Midbrain (tissue), 1 donor: ENCODE measurements around the gene ERBB3.
"Not testable (repeated sequence)": the region's sequence is repeated elsewhere in the genome, so short reads cannot be mapped to it uniquely, and the experiment has no call there.

Source experiments
- DNase-seq: peaks from one replicate; lab custom pipeline; 2025; lab: John Stamatoyannopoulos, UW

The ERBB3 gene

DNA sequence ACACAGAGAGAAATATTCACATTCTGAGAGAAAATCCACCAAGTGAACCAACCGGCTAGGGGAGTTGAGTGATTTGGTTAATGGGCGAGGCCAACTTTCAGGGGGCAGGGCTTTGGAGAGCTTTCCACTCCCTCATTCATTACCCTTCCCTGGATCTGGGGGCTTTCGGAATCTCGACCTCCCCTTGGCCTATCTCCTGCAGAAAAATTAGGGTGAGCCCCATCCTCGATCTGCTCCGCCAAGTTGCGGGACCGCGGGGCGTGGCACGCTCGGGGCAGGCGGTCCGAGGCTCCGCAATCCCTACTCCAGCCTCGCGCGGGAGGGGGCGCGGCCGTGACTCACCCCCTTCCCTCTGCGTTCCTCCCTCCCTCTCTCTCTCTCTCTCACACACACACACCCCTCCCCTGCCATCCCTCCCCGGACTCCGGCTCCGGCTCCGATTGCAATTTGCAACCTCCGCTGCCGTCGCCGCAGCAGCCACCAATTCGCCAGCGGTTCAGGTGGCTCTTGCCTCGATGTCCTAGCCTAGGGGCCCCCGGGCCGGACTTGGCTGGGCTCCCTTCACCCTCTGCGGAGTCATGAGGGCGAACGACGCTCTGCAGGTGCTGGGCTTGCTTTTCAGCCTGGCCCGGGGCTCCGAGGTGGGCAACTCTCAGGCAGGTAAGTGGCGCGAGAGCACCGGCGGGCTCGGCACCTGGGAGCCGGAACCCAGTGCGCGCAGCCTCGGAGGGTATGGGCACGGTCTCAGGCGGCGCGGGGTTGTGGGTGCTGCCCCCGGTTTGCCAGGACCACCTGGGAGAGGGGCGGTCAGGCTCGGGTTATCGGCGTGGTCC is at the start of gene ERBB3:
ERBB3 (plus strand) TSS at position 443 of the 833 bp plus-strand sequence; CDS start at position 579, 136 bp downstream.
- DNase-seq = peak; percentile 67

DNA sequence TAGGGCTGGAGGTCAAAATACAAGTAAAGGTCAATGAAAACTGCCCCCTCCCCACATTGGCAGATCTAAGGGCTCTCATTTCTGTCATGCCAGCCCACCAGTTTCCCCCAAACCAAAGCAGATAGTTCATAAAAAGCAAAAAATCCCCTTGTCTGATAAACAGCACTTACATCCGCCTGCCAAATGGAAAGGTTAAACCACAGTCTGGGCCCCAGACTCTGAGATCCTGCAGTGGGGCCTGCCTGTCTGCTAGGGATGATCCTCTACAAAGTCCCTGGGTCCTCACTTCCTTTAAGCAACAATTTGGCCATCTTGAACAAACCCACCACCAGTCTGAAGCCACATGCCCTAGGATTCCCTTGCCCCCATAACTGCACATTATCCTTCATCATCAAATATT is 48.0 kb upstream of the ERBB3 start:
- no peak for DNase-seq

DNA sequence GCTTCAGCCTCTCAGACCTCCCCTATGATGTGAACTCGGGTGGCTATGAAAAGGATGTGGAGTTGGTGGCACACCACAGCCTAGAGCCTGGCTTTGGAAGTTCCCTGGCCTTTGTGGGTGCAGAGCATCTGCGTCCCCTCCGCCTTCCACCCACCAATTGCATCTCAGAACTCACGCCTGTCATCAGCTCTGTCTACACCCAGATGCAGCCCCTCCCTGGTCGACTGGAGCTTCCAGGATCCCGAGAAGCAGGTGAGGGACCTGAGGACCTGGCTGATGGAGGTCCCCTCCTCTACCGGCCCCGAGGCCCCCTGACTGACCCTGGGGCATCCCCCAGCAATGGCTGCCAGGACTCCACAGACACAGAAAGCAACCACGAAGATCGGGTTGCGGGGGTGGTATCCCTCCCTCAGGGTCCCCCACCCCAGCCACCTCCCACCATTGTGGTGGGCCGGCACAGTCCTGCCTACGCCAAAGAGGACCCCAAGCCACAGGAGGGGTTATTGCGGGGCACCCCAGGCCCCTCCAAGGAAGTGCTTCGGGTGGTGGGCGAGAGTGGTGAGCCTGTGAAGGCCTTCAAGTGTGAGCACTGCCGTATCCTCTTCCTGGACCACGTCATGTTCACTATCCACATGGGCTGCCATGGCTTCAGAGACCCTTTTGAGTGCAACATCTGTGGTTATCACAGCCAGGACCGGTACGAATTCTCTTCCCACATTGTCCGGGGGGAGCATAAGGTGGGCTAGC is 45.2 kb upstream of the ERBB3 start:
- no peak for DNase-seq

DNA sequence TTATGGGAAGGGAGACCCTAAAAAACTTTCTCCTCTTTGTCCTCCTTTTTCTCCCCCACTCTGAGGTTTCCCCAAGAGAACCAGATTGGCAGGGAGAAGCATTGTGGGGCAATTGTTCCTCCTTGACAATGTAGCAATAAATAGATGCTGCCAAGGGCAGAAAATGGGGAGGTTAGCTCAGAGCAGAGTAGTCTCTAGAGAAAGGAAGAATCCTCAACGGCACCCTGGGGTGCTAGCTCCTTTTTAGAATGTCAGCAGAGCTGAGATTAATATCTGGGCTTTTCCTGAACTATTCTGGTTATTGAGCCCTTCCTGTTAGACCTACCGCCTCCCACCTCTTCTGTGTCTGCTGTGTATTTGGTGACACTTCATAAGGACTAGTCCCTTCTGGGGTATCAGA is 42.8 kb upstream of the ERBB3 start:
- no peak for DNase-seq

DNA sequence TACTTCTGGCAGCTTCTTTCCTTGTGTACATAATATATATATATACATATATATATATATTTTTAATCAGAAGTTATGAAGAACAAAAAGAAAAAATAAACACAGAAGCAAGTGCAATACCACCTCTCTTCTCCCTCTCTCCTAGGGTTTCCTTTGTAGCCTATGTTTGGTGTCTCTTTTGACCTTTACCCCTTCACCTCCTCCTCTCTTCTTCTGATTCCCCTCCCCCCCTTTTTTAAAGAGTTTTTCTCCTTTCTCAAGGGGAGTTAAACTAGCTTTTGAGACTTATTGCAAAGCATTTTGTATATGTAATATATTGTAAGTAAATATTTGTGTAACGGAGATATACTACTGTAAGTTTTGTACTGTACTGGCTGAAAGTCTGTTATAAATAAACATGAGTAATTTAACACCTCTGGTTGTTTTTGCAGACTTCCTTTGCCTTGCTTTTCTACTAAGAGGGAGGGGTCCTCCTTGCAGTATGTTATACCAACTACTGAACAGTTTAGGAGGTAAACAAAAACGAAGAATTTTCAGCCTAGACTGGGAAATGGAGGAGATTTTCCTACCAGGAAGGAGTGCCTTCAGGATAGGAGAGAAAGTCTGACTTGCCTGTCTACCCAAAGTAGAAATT is 41.8 kb upstream of the ERBB3 start:
- no peak for DNase-seq

DNA sequence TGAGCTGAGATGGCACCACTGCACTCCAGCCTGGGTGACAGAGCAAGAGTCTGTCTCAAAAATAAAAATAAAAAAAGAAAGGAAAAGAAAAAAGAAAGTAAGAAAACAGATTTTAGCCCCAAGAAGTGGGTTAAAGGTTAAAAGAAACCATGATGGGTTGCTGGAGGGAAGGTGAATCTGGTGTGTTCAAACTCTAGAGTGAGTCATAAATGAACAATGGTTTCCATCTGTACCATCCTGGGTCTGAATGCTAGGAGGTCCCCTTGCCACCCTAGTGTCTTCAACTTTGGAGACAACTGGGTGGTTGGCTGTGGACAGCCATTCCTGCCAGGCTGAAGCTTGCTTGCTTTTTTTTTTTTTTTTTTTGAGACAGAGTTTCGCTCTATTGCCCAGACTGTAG is 39.8 kb upstream of the ERBB3 start:
- DNase-seq = no peak

DNA sequence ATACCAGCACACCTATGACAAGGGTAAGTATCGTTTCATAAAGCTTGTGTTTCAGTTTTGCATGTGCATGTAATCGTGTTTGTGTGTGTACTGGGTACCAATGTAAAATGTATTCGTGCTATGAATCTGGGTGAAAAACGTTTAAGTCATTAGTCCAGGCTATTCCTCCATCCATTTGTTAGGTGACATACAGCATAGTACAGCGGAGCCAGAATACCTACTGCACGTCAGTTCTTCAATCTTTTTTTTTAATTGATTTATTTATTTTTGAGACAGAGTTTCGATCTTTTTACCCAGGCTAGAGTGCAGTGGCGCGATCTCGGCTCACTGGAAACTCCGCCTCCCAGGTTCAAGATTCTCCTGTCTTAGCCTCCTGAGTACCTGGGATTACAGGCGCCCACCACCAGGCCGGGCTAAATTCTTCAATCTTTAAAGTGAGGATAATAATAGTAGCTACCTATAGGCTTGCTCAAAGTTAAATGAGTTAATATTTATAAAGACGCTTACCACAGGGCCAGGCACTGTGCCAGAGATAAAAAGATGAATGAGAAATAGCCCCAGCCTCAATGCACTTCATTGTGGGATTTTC is 38.9 kb upstream of the ERBB3 start:
- DNase-seq = no peak

DNA sequence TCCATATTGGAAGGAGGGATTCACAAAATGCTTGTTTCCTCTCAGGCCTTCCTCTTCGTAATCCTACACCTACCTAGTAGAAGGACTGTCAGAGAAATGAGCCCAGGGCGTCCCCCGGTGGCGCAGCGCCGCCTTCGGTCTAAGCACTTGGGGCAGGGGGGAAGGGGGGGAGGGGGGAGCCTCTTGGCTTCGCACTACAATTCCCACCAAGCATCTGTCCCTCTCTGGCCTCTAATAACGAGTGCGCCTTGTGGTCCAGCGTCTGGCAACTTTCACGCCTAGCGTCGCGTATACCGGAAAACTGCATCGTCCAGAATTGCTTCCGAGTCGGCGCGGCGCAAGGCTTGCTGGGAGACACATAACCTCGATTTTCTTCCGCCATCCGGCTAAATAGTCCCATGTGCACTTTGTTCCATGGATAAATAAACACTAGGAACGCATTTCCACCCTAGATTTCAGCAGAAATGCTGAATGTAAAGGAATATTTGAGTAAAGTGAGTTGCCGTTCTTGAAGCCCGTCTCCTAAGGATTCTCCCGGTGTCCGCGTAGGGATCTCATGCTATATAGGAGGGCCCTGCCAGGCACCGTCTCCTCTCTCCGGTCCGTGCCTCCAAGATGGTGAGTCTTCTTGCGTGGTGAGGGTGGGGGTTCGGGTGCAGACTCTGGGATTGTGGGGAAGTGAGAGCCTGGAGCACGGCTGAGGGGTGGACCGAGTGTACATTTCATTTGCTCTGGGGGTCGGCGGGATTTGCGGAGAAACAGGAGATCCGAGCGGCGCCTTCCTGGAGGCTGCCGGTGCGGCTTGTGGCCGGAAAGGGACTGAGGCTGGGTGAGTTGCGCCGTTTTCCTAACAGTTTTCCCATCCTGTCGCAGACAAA is 38.2 kb upstream of the ERBB3 start, which contains the start of gene RPS26:
RPS26 (plus strand) TSS at position 367 of the 878 bp plus-strand sequence; CDS start at position 616, 249 bp downstream.
- peak; percentile 96 for DNase-seq

DNA sequence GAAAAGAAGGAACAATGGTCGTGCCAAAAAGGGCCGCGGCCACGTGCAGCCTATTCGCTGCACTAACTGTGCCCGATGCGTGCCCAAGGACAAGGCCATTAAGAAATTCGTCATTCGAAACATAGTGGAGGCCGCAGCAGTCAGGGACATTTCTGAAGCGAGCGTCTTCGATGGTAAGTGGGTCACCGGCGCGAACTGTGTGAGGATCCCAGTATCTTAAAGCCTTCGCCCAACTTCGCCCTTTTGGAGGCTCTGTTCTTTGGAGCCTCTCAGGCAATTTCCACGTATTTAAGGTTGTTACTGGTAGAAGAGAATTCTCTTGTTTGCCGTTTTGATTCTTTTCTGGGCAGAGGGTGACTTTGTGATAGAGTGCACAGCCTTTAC is 37.5 kb upstream of the ERBB3 start:
- DNase-seq = not testable (repeated sequence)

DNA sequence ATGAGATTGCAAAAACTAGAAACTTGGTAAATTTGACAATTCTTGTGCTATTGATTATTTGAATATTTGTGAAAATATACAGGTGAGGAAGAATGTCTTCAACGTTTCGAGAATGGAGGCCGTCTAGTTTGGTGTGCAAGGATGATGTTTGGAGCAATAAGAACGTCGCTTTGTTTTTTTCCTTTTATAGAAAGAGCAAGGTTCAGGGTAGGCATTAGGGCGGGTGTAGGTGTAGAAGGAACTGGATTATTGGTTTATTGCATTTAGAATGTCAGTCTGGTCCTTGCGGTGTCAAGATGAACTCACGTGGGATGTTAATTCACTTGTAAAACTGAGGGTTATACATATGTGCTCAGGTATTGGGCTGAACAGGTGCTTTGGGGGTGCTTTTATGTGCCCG is 37.1 kb upstream of the ERBB3 start:
- DNase-seq = no peak

DNA sequence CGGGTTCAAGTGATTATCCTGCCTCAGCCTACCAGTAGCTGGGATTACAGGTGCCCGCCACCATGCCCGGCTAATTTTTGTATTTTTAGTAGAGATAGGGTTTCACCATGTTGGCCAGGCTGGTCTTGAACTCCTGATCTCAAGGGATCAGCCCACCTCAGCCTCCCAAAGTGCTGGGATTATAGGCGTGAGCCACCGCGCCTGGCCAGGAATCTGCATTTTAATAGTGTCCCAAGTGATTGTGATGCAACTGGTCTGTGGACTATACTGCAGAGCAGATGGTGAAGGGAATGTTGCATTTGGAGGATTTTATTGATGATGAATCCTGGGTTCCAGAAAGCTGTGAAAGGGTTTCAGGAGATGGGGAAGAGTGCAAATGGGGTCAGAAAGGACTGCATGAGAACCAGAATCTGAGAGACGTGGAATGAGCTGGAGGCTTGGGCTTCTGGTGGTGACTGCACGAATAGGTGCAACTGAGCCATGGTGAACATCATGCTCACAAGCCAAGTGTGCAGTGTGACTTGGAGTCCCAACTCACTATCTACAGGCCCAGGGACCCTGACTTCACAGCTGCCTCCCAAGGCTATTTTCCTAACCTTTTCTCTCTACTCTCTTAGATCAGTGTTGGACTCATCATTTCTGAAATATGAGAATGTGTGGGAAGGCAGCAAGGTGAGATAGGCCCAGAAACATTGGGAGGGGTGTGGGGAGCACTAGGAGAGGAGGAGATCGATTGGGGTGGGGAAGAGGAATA is 33.8 kb upstream of the ERBB3 start:
- no peak for DNase-seq

DNA sequence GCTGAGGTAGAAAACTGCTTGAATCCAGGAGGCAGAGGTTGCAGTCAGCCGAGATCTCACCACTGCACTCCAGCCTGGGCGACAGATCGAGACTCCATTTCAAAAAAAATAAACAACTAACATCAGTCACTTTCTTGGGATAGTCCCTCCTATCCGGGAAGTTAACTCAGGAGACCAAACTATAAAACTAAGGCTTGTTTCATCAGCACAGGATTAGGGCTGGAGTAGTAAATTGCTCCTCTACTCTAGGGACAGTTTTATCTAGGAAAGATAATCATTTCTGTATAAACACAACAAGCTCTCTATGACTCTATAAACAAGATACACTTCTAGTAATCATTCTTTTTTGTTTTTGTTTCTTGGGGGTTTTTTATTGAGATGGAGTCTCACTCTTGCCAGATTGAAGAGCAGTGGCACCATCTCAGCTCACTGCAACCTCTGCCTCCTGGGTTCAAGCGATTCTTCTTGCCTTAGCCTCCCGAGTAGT is 26.5 kb upstream of the ERBB3 start:
- DNase-seq = no peak

DNA sequence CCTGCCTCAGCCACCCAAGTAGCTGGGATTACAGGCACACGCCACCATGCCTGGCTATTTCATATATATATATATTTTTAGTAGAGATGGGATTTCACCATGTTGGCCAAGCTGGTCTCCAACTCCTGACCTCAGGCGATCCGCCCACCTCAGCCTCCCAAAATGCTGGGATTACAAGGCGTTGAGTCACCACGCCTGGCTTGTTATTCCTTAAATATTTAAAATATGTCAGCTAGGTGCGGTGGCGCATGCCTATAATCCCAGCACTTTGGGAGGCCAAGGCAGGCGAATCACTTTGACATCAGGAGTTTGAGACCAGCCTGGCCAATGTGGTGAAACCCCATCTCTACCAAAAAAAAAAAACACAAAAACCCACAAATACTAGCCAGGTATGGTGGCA is 20.0 kb upstream of the ERBB3 start:
- not testable (repeated sequence) for DNase-seq

DNA sequence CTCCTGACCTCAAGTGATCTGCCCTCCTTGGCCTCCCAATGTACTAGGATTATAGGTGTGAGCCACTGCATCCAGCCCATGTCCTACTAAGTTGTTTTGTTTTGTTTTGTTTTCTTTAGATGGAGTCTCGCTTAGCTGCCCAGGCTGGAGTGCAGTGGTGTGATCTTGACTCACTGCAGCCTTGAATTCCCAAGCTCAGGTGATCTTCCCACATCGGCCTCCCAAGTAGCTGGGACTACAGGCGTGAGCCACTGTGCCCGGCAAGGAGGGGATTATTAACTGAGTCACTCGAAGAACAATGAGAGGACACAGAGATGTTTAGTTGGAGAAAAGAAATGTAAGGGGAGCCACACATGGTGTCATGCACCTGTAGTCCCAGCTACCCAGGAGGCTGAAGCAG is 18.0 kb upstream of the ERBB3 start:
- no peak for DNase-seq

DNA sequence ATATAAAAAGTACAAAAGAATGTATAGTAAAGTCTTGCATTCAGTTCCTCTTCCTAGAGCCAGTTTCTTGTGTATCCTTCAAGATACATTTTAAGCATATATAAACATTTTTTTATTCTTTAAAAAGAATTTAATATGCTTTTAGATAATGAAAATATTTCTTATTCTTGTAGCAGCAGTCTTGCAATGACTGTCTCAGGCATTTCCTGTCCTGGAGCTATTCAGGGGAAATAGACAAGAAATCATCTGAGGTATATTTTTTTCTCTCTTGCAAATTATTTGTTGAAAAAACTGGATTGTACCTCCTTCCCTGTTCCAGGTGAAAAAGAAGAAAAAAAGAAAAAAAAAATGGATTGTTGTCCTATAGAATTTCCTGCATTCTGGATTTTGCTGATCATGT is 17.0 kb upstream of the ERBB3 start:
- DNase-seq = no peak

DNA sequence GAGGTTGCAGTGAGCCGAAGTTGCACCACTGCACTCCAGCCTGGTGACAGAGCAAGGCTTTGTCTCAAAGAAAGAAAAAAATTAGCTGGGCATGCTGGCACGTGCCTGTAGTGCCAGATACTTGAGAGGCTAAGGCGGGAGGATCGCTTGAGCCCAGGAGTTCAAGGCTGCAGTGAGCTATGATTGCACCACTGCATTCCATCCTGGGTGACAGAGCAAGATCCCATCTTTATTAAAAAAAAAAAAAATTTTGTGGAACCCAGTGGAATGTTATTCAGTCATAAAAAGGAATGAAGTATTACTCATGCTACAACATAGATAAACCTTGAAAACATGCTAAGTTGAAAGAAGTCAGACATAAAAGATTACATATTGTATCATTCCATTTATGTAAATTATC is 8.3 kb upstream of the ERBB3 start:
- DNase-seq = no peak

DNA sequence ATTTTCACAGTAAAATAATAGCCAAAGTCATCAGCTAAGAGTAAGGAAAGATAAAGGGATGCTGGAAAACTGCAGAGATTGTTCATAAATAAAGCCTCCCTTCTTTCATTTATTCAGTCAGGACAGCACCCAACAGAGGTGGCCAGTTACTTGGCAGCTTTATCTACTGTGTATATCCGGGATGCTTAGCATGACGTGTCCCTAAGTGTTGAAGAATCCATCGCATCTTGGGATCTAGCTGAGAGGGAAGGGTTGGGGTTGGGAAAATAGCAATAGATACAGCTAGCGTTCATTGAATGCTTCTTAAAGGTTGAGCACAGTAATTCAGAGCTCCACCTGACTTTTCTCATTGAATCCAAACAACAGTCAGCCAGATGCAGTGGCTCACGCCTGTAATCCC is 5.6 kb upstream of the ERBB3 start:
- DNase-seq = no peak

DNA sequence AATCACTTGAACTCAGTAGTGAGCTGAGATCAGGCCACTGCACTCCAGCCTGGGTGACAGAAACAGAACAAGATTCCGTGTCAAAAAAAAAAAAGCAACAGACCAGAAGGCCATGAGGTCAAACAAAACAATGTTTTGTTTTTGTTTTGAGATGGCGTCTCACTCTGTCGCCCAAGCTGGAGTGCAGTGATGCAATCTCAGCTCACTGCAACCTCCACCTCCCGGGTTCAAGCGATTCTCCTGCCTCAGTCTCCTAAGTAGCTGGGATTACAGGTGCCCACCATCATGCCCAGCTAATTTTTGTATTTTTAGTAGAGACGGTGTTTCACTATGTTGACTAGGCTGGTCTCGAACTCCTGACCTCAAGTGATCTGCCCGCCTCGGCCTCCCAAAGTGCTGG is 2.0 kb upstream of the ERBB3 start:
- DNase-seq = not testable (repeated sequence)

DNA sequence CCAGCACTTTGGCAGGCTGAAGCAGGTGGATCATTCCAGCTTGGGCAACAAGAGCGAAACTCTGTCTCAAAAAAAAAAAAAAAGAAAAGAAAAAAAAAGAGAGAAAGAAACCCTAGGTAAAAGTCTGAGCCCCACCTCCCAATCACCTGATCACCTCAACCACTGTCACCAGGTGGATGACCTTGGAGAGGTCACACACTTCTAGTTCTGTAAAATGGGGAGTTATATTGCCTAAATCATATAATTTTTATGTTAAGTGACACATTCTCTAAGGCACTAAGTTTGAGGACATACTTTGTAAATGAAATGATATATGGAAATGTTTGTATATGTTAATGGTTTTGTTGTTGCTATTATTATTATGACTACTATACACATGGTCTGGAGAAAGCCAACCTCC is 1.5 kb upstream of the ERBB3 start:
- no peak for DNase-seq

DNA sequence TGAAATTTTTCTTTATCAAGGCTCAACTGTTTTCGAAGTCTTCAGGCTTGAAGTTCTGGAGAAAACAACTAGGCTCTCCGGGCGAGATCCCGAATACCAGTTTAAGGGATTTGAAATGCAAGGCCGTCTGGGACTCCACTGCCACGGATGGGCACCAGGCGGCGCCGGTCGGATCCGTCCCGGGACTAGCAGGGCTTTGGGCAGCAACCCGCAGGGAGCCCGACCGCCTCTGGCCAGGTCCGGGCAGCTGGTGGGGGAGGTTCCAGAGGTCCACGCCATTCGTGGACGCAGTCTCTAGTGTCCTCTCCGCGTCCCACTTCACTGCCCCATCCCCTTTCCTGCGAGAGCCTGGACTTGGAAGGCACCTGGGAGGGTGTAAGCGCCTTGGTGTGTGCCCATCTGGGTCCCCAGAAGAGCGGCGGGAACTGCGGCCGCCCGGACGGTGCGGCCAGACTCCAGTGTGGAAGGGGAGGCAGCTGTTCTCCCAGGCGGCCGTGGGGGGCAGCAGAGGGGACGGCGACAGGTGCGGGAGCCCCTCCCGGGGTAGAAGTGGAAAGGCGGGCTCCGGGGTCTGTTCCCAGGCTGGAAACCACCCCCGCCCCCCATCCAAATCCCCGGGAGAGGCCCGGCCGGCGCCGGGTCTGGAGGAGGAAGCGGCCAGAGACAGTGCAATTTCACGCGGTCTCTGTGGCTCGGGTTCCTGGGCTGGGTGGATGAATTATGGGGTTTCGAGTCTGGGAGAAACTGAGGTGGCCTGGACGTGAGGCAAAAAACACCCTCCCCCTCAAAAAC is 838 bp upstream of the ERBB3 start:
- DNase-seq = peak; percentile 82
